Fibroblast of lung (primary cell): Measurements from ENCODE around the gene DPH6. TPM values are rescaled to one million over a fixed set of nuclear protein-coding genes. Genes with fewer than 3 reads are reported as not detected.

Experiments
- DNase-seq, 2 donors: peaks; one replicate each; pipeline versions ENCODE4 v3.0.0 to v3.0.0-alpha.2; 2010; ENCODE audit warnings: low read depth in 2 of 2
- H2AFZ ChIP-seq: 2 replicates; pipeline ENCODE4 v1.5.1; 2012; ENCODE audit warnings: low read length, control low read depth, inconsistent platforms
- H3K27ac ChIP-seq: 2 replicates; pipeline ENCODE4 v1.5.1; 2011; ENCODE audit warnings: low read length, control low read depth; ENCODE audit not compliant: insufficient read depth
- H3K27me3 ChIP-seq: 2 replicates; pipeline ENCODE4 v1.5.1; 2011; ENCODE audit warnings: mild to moderate bottlenecking, low read length; ENCODE audit not compliant: control insufficient read depth, insufficient read depth
- H3K36me3 ChIP-seq: 2 replicates; pipeline ENCODE4 v1.5.1; 2011; ENCODE audit warnings: low read length; ENCODE audit not compliant: control insufficient read depth, insufficient read depth
- H3K4me1 ChIP-seq: 2 replicates; pipeline ENCODE4 v1.5.1; 2011; ENCODE audit warnings: low read length; ENCODE audit not compliant: control insufficient read depth, insufficient read depth; ENCODE audit errors: extremely low read depth
- H3K4me2 ChIP-seq: 2 replicates; pipeline ENCODE4 v1.5.1; 2011; ENCODE audit warnings: low read length, control low read depth; ENCODE audit not compliant: insufficient read depth; ENCODE audit errors: extremely low read depth
- H3K4me3 ChIP-seq, 4 experiments: fragments of 200-600 bp in 1 of 4; sonication (generic) in 1 of 4; replicated peaks in 1 of 4; 2 replicates each; pipeline ENCODE4 v1.5.1; 2011 to 2016; ENCODE audit warnings: low read length in 4 of 4, low read depth in 3 of 4, mild to moderate bottlenecking in 3 of 4, control low read depth in 2 of 4, inconsistent platforms in 1 of 4, mixed read lengths in 1 of 4; ENCODE audit not compliant: insufficient read depth in 1 of 4; ENCODE audit errors: control extremely low read depth in 1 of 4
- H3K79me2 ChIP-seq: 2 replicates; pipeline ENCODE4 v1.5.1; 2012; ENCODE audit warnings: mild to moderate bottlenecking, low read length, inconsistent platforms; ENCODE audit not compliant: control insufficient read depth, insufficient read depth
- H3K9ac ChIP-seq: 2 replicates; pipeline ENCODE4 v1.5.1; 2011; ENCODE audit warnings: mild to moderate bottlenecking, low read length, control low read depth; ENCODE audit not compliant: insufficient read depth
- H3K9me3 ChIP-seq: 2 replicates; pipeline ENCODE4 v1.5.1; 2012; ENCODE audit warnings: low read depth, low read length; ENCODE audit not compliant: control insufficient read depth, insufficient read depth
- H4K20me1 ChIP-seq: 2 replicates; pipeline ENCODE4 v1.5.1; 2011; ENCODE audit warnings: low read length; ENCODE audit not compliant: control insufficient read depth, insufficient read depth; ENCODE audit errors: extremely low read depth
- EZH2 ChIP-seq: IDR thresholded peaks from 2 replicates; pipeline ENCODE4 v1.5.1; 2012; ENCODE audit warnings: low read length, control low read depth, mild to moderate bottlenecking; ENCODE audit errors: missing control alignments
- polyA plus RNA-seq, 2 donors: library from polyadenylated mRNA; depleted of rRNA in 1 of 2; stranded (reverse) in 1 of 2; unstranded in 1 of 2; fragments of >200 nt; gene quantifications; 2 replicates each; pipeline ENCODE4 v1.2.1, GENCODE V29; 2011 to 2012; ENCODE audit warnings: missing spikeins in 1 of 2
- total RNA-seq: library from RNA; depleted of rRNA; stranded (reverse); fragments of >200 nt; gene quantifications from 2 replicates; pipeline ENCODE4 v1.2.1, GENCODE V29; 2014
- TF ChIP-seq, protein P1 (sequence below), 2 donors: IDR thresholded peaks in 1 of 2; conservative IDR thresholded peaks in 1 of 2; 1 replicate in 1 of 2; 2 replicates in 1 of 2; pipeline ENCODE4 v1.5.1; 2011 to 2012; ENCODE audit warnings: low read length in 2 of 2, control low read depth in 1 of 2, inconsistent platforms in 1 of 2, low read depth in 1 of 2, mild to moderate bottlenecking in 1 of 2

DPH6 gene
- total and polyA plus RNA-seq, 2 donors (not counting 1 experiment from before 2014, with no cell fraction given), result 9.7 to 13.5 TPM

DNA sequence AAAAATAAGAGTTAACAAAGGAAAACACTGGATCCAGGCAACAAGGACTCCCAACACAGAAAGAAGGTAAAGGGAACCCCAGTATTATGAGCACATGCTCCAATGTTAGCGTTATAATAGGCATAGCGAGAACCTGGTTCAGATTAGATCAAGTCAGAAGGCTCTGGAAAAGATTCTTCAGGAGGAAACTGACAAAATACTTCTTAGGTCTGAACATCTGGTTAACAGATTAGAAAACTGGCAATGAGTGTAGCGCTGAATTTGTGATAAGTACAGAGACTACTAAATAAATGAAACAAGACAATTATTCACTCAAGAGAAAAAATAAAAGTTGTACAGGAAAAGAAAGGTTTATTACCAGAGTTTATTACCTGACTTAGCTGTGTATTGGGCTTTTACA lies 146.1 kb downstream of the DPH6 start:
- no peaks in the 10 kb centered on the region for H3K9me3 ChIP-seq
- H4K20me1 ChIP-seq, result no peaks in the 10 kb centered on the region
- DNase-seq, result peak in 1 of 2 donors; percentile 2
- H2AFZ ChIP-seq, result no peak overlapping the region
- no peaks in the 10 kb centered on the region for H3K36me3 ChIP-seq
- no peaks in the 10 kb centered on the region for H3K27me3 ChIP-seq
- no peak overlapping the region for H3K4me2 ChIP-seq
- no peak overlapping the region for H3K4me3 ChIP-seq
- H3K4me1 ChIP-seq, result no peaks in the 10 kb centered on the region
- no peaks in the 10 kb centered on the region for H3K79me2 ChIP-seq
- TF ChIP-seq, protein P1, sequence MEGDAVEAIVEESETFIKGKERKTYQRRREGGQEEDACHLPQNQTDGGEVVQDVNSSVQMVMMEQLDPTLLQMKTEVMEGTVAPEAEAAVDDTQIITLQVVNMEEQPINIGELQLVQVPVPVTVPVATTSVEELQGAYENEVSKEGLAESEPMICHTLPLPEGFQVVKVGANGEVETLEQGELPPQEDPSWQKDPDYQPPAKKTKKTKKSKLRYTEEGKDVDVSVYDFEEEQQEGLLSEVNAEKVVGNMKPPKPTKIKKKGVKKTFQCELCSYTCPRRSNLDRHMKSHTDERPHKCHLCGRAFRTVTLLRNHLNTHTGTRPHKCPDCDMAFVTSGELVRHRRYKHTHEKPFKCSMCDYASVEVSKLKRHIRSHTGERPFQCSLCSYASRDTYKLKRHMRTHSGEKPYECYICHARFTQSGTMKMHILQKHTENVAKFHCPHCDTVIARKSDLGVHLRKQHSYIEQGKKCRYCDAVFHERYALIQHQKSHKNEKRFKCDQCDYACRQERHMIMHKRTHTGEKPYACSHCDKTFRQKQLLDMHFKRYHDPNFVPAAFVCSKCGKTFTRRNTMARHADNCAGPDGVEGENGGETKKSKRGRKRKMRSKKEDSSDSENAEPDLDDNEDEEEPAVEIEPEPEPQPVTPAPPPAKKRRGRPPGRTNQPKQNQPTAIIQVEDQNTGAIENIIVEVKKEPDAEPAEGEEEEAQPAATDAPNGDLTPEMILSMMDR (conservative IDR thresholded peaks at IDR 0.05 in 1 of 2, IDR thresholded peaks at IDR 0.05 in 1 of 2; ENCODE audit: low read depth in 1 of 2, low read length in 2 of 2), result no peak
- no peak for TF ChIP-seq EZH2
- no peak overlapping the region for H3K9ac ChIP-seq
- no peak overlapping the region for H3K27ac ChIP-seq

DNA sequence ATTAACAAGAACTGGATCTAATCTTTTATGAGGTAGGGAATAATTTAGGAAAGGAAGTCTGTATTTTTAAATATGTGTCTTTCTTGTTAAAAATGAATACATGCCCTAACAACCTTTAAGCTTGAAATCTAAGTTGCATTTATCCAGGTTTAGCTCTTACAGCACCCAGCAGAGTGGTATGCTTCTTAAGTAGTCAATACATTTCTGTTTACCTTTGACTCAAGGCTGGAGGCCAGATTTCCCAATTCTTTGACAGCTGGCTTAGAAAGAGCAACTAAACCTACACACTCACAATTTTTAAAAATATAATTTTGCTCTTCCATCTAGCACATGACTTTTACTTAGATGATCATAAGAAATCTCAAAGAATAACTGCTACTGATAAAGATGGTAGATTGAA lies 148.9 kb downstream of the DPH6 start:
- DNase-seq, result no peak

DNA sequence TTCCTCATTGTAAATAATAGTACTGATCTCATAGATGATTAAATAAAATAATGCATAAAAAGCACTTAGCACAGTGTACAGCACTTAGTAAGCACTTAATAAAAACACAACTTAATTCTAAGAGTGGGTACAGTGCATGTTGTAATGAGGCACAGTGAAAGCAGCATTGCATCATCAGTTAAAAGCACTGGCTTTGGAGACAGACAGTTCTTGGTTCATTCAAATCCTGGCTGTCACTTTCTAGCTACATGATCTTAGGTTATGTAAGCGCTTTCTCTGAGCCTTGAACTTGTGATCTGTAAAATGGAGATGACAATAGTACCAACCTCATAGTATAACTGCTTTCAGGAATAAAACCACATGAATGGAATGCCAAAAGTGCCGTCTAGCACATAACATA lies 151.5 kb downstream of the DPH6 start:
- no peak for DNase-seq
- no peak for TF ChIP-seq EZH2
- TF ChIP-seq, protein P1 (conservative IDR thresholded peaks at IDR 0.05 in 1 of 2, IDR thresholded peaks at IDR 0.05 in 1 of 2; ENCODE audit: low read depth in 1 of 2, low read length in 2 of 2), result no peak
- H3K27me3 ChIP-seq, result no peaks in the 10 kb centered on the region

More for the DNA sequence above, 148.9 kb downstream of the DPH6 start:
- TF ChIP-seq, protein P1 (conservative IDR thresholded peaks at IDR 0.05 in 1 of 2, IDR thresholded peaks at IDR 0.05 in 1 of 2; ENCODE audit: low read depth in 1 of 2, low read length in 2 of 2), result no peak
- no peak for TF ChIP-seq EZH2
- Histone ChIP-seq H3K27me3 (no peaks in the 10 kb centered on the region), H2AFZ (no peak overlapping the region), H3K9me3 (no peaks in the 10 kb centered on the region), H3K36me3 (no peaks in the 10 kb centered on the region), H3K4me3 (no peak overlapping the region), H3K4me1 (no peaks in the 10 kb centered on the region), H3K79me2 (no peaks in the 10 kb centered on the region), H4K20me1 (no peaks in the 10 kb centered on the region), H3K4me2 (no peak overlapping the region), H3K27ac (no peak overlapping the region), H3K9ac (no peak overlapping the region)

More for the DNA sequence above, 151.5 kb downstream of the DPH6 start:
- Histone ChIP-seq H3K4me3 (no peak overlapping the region), H3K36me3 (no peaks in the 10 kb centered on the region), H3K79me2 (no peaks in the 10 kb centered on the region), H2AFZ (no peak overlapping the region), H3K4me1 (no peaks in the 10 kb centered on the region), H3K27ac (no peak overlapping the region), H3K9me3 (no peaks in the 10 kb centered on the region), H3K9ac (no peak overlapping the region), H4K20me1 (no peaks in the 10 kb centered on the region), H3K4me2 (no peak overlapping the region)
